Renal pelvis (tissue), 4 donors: ENCODE results near the gene SPINK1. TPM values are rescaled to one million over a fixed set of nuclear protein-coding genes. Genes with fewer than 3 reads are reported as not detected.
"Not testable (repeated sequence)": the region's sequence is repeated elsewhere in the genome, so short reads cannot be mapped to it uniquely, and the experiment has no call there.

ENCODE experiments used
- DNase-seq: peaks from one replicate; pipeline ENCODE4 v3.0.0-alpha.2; 2013
- polyA plus RNA-seq, 3 donors: library from polyadenylated mRNA; unstranded; fragments of 120-200 nt; gene quantifications; one replicate each; pipeline ENCODE4 v1.2.1, GENCODE V29; 2013; ENCODE audit not compliant: insufficient read length in 3 of 3

SPINK1 gene
- polyA plus RNA-seq, 3 donors, result 45.8 to 55.1 (median 50.5) TPM

GRCh38 chr5:147859962-147860640 is 28.6 kb upstream of the SPINK1 start:
- no peak for DNase-seq

GRCh38 chr5:147858565-147858964 is 27.1 kb upstream of the SPINK1 start:
- no peak for DNase-seq

- peak; percentile 51 for DNase-seq
Observed at GRCh38 chr5:147857302-147858129, 26.0 kb upstream of the SPINK1 start.

- no peak for DNase-seq
Observed at GRCh38 chr5:147856801-147857200, 25.3 kb upstream of the SPINK1 start.

GRCh38 chr5:147855774-147856069 is 24.3 kb upstream of the SPINK1 start:
- DNase-seq, result no peak

GRCh38 chr5:147854894-147855773 is 23.7 kb upstream of the SPINK1 start:
- no peak for DNase-seq

- no peak for DNase-seq
Observed at GRCh38 chr5:147854331-147854730, 22.9 kb upstream of the SPINK1 start.

- no peak for DNase-seq
Observed at GRCh38 chr5:147853372-147853987, 22.0 kb upstream of the SPINK1 start.

GRCh38 chr5:147852365-147852764 is 20.9 kb upstream of the SPINK1 start:
- DNase-seq, result no peak

GRCh38 chr5:147851578-147851977 is 20.1 kb upstream of the SPINK1 start:
- DNase-seq, result no peak

- DNase-seq, result no peak
Observed at GRCh38 chr5:147849226-147849625, 17.8 kb upstream of the SPINK1 start.

GRCh38 chr5:147845618-147846017 is 14.1 kb upstream of the SPINK1 start:
- no peak for DNase-seq

- DNase-seq, result no peak
Observed at GRCh38 chr5:147844846-147845245, 13.4 kb upstream of the SPINK1 start.

GRCh38 chr5:147842869-147843268 is 11.4 kb upstream of the SPINK1 start:
- DNase-seq, result no peak

GRCh38 chr5:147836439-147836838 is 5.0 kb upstream of the SPINK1 start:
- DNase-seq, result no peak

- no peak for DNase-seq
Observed at GRCh38 chr5:147835386-147835798, 3.9 kb upstream of the SPINK1 start.

- no peak for DNase-seq
Observed at GRCh38 chr5:147832541-147832940, 1.1 kb upstream of the SPINK1 start.

GRCh38 chr5:147830035-147830434 is 1.4 kb downstream of the SPINK1 start:
- DNase-seq, result no peak

GRCh38 chr5:147827017-147827416 is 4.5 kb downstream of the SPINK1 start:
- not testable (repeated sequence) for DNase-seq

GRCh38 chr5:147826361-147826760 is 5.1 kb downstream of the SPINK1 start:
- DNase-seq, result no peak

GRCh38 chr5:147822686-147823491 is 8.6 kb downstream of the SPINK1 start:
- peak; percentile 55 for DNase-seq
